Measurements from ENCODE around the gene FJX1.
"Not testable (repeated sequence)": the region's sequence is repeated elsewhere in the genome, so short reads cannot be mapped to it uniquely, and the experiment has no call there.

The FJX1 gene

GRCh38 chr11:35635933-35636332 lies 17.7 kb downstream of the FJX1 start:
- no peak for DNase-seq

DNA sequence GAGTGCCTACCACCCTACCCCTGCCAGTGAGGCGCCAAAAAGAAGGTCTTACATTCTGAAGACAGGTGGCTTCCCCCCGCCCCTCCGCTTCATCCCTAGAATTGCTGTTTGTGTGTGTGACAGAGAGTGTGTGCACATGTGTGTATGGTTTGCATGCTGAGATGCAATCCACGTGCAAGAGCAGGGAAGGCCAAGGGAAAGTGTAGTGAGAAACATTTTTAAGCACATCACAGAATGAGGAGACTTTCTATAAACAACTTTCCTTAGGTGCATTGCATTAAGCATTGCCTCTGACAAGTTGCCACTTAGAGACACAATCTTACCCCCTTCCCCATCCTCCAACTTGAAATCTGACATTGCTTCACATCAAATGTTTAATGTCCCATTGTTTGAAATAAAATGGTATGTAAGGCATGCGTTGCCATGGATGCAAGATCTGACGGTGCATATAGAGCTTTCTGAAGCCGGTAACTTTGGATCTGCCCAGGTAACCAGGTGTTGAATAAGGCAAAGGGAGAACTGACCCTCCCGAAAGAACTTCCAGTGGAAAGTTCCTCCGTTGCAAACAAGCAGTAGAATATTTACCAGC lies 21.4 kb downstream of the FJX1 start:
- no peak for DNase-seq

DNA sequence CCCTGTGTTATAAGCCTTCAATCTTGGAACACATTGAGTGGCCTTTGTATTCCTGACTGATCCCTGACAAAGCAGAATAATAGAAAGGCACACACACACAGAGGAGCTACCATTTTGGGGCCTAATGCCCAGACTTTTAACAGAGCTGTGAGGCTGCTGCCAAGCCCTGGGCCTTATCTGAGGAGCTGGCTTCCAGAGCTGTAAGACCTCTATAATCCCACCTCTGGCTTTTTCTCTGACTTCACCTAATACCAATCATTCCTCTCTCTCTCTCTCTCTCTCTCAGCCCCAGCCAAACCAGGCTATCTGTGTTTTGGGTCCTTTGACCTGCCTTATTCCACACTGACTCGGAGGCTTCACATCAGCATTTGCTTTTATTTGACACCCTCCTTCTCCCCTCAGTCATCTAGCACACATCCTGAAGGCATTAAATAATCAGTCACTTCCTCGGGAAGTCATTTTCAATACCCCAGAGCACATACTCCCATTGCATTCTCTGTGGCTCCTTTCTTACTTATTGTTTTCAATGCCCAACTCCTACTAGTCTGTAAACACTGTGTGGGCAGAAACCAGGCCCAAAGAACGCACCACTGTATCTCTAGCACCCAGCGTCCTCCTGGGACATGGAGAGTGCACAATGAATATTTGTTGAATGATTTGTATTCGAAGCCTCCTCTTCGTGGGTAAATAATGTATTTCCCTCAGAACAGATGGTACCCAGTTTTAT lies 23.1 kb downstream of the FJX1 start:
- no peak for DNase-seq

DNA sequence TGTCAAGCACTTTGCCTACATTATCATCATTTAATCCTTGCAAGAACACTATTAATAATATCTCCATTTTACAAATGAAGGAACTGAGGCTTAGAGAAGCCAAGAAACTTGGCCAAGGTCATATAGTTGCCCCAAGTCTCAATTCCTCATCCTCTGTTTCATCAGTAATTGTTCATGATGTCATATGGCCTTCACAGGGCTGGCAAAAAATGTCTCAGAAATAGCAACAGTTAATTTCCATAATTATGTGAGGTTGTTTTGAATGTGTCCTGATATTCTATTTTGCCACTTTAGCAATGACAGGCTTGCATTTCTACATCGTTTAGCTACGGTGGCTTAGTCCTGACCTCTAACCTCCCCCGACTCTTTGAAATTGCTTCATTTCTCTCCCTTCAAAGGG lies 23.7 kb downstream of the FJX1 start:
- DNase-seq, result no peak

DNA sequence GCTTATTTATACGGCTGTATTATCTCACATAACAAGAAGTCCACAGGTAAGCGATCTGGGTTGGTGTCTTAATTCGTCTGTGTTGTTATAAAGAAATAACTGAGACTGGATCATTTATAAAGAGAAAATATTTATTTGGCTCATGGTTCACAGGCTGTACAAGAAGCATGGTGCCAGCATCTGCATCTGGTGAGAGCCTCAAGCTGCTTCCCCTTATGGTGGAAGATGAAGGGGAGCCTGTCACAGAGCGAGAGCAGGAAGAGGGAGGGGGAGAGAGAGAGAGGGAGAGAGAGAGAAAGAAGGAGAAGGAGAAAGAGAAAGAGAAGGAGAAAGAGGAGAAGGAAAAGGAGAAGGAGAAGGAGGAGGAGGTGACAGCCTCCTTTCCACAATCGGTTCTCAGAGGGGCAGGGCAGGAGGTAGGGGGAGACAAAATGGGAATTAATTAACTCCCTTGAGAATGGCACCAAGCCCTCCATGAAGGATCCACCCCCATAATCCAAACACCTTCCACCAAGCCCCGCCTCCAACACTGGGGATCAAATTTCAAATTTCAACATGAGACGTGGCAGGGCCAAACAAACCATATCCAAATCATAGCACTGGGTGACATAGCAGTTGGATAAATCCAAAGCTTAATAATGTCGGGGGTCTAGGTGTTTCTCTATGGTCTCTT lies 29.3 kb downstream of the FJX1 start:
- DNase-seq, result no peak

DNA sequence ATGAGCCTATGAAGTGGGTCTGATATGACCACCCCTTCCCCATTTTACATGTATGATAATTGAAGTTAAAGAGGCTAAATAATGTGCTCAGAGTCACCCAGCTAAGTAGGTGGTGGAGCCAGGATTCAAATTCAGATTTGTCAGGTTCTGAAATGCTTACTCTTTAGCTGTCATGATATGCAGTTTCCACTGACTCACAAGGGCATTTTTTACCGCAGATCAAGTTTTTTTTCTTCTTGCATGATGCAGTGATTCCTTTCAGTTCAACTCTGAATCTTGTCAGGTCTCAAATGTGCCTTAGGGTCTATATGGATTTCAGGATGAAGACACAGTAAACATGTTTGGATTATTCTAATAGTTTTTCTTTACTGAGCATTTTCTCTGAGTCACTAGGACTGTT lies 31.7 kb downstream of the FJX1 start:
- no peak for DNase-seq

- DNase-seq, result no peak
These were observed 32.2 kb downstream of the FJX1 start for GRCh38 chr11:35650467-35650866.

GRCh38 chr11:35651263-35651662 lies 33.0 kb downstream of the FJX1 start:
- DNase-seq, result no peak

- DNase-seq, result not testable (repeated sequence)
These were observed 34.5 kb downstream of the FJX1 start for GRCh38 chr11:35652786-35653185.

DNA sequence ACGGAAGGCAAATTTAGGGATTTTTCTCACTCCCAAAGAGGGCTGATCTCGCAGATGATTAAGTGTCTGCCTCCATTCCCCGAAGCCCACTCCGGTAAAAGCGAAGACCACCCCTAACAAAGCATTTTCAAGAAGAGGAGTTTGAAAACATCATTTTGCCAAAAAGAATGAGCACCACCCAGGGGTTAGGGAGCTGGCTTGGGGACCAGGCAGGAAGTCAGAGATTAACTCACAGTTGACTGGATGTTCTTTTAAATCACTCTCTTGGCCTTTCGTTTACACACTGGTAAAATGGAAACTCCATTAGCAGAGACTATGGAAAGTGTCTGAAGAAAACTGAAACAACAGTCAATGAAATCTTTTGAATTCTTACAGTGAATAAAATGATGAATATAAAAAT lies 36.5 kb downstream of the FJX1 start:
- DNase-seq, result no peak

- no peak for DNase-seq
These were observed 37.0 kb downstream of the FJX1 start for GRCh38 chr11:35655254-35655653.

- no peak for DNase-seq
These were observed 37.6 kb downstream of the FJX1 start for GRCh38 chr11:35655856-35656255.

- no peak for DNase-seq
These were observed 40.0 kb downstream of the FJX1 start for GRCh38 chr11:35658020-35658948.

GRCh38 chr11:35661534-35661933 lies 43.3 kb downstream of the FJX1 start:
- no peak for DNase-seq

- DNase-seq, result no peak
These were observed 43.9 kb downstream of the FJX1 start for GRCh38 chr11:35662061-35662648.

- peak; percentile 85 for DNase-seq
These were observed 44.6 kb downstream of the FJX1 start, which contains the start of gene TRIM44 for GRCh38 chr11:35662649-35663407. Gene TRIM44 (plus strand): TSS chr11:35662775. CDS start chr11:35663112, 337 bp downstream.

DNA sequence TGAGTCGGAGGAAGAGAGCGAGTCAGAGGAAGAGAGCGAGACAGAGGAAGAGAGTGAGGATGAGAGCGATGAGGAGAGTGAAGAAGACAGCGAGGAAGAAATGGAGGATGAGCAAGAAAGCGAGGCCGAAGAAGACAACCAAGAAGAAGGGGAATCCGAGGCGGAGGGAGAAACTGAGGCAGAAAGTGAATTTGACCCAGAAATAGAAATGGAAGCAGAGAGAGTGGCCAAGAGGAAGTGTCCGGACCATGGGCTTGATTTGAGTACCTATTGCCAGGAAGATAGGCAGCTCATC lies 45.1 kb downstream of the FJX1 start:
- DNase-seq, result no peak

DNA sequence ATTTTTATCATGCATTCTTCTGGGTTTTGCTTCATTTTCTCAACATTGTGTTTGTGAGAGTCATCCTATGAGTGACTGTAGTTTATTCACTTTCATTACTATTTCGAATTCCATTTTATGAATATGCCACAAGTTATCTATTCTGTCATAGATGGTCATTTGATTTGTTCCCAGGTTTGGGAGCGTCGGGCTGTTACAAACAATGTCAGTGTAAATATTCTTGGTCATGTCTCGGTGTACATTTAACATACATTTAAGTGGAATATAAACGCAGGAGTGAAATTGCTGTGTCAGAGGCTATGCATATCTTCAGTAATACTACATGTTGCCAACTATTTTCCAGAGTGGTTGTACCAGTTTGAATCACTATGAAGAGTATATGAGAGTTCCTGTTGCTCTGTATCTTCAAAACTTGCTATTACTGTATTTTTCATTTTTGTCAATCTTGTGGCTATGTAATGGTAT lies 46.7 kb downstream of the FJX1 start:
- no peak for DNase-seq

DNA sequence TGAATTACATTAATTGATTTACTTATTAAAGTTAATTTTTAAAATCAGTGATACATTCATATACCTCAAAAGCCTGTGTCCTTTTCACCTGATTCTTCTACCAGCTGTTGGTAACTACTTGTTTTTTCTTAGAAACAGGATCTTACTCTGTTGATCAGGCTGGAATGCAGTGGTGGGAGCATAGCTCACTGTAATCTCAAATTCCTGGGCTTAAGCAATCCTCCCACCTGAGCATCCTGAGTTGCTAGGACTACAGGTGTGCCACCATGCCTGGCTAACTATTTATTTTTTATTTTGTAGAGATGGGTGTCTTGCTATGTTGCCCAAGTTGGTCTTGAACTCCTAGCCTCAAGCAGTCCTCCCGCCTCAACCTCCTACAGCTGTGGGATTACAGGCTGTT lies 49.0 kb downstream of the FJX1 start:
- no peak for DNase-seq

DNA sequence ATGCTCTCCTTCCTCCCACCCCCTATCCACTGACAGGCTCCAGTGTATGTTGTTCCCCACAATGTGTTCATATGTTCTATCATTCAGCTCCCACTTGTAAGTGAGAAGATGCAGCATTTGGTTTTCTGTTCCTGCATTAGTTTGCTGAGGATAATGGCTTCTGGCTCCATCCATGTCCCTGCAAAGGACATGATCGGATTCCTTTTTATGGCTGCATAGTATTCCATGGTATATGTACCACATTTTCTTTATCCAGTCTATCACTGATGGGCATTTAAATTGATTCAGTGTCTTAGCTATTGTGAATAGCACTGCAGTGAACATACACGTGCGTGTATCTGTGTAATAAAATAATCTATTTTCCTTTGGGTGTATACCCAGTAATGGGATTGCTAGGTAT lies 50.1 kb downstream of the FJX1 start:
- not testable (repeated sequence) for DNase-seq

Data from stimulated activated CD4-positive, alpha-beta T cell treated with anti-CD3 and anti-CD28 coated beads, Interleukin-1b, Interleukin-23, amount 100 ng/mL, for 48 hours (primary cell).